GM23338 (cell line): ENCODE results near the gene YJEFN3. TPM values are rescaled to one million over a fixed set of nuclear protein-coding genes. Genes with fewer than 3 reads are reported as not detected.

Source experiments
- ATAC-seq: fragments of 200-7000 bp; cut with Tn5 transposase; 3 replicates; pipeline ENCODE4 v1.9.1; 2020
- DNase-seq: peaks from one replicate; pipeline ENCODE4 v3.0.0-alpha.2; 2015; ENCODE audit warnings: low spot score
- H2AFZ ChIP-seq: fragments of 200-600 bp; sonication (generic); 2 replicates; pipeline ENCODE4 v1.8.0; 2016; ENCODE audit warnings: antibody characterized with exemption, mild to moderate bottlenecking, moderate library complexity
- H3F3A ChIP-seq: fragments of 200-600 bp; sonication (generic); replicated peaks from 2 replicates; pipeline ENCODE4 v1.8.0; 2017; ENCODE audit warnings: antibody characterized with exemption, mixed run types, low read depth
- H3K27ac ChIP-seq: fragments of 200-600 bp; sonication (generic); 2 replicates; pipeline ENCODE4 v1.6.1; 2016; ENCODE audit warnings: low read depth
- H3K27me3 ChIP-seq: fragments of 200-600 bp; sonication (generic); 2 replicates; pipeline ENCODE4 v1.8.0; 2016; ENCODE audit warnings: mild to moderate bottlenecking, mixed run types, moderate library complexity; ENCODE audit not compliant: insufficient read depth
- H3K36me3 ChIP-seq: fragments of 200-600 bp; sonication (generic); 2 replicates; pipeline ENCODE4 v1.8.0; 2016; ENCODE audit warnings: mild to moderate bottlenecking; ENCODE audit not compliant: insufficient read depth
- H3K4me1 ChIP-seq: fragments of 200-600 bp; sonication (generic); 2 replicates; pipeline ENCODE4 v1.8.0; 2016; ENCODE audit warnings: mild to moderate bottlenecking, moderate library complexity; ENCODE audit not compliant: insufficient read depth
- H3K4me2 ChIP-seq: fragments of 200-600 bp; sonication (generic); 2 replicates; pipeline ENCODE4 v1.7.1; 2017; ENCODE audit warnings: mixed run types
- H3K4me3 ChIP-seq: fragments of 200-600 bp; sonication (generic); 2 replicates; pipeline ENCODE4 v1.6.1; 2016; ENCODE audit warnings: mixed run types
- H3K79me2 ChIP-seq: fragments of 200-600 bp; sonication (generic); replicated peaks from 2 replicates; pipeline ENCODE4 v1.8.0; 2017; ENCODE audit warnings: mild to moderate bottlenecking; ENCODE audit not compliant: insufficient read depth
- H3K9me2 ChIP-seq: fragments of 200-600 bp; sonication (generic); 2 replicates; pipeline ENCODE4 v1.8.0; 2017; ENCODE audit not compliant: insufficient read depth
- H4K20me1 ChIP-seq: fragments of 200-600 bp; sonication (generic); replicated peaks from 2 replicates; pipeline ENCODE4 v1.8.0; 2017; ENCODE audit warnings: mild to moderate bottlenecking; ENCODE audit not compliant: insufficient read depth
- H3K27ac Mint-ChIP-seq: 2 replicates; pipeline ENCODE4 v1.8.0; 2020; ENCODE audit warnings: inconsistent platforms, mild to moderate bottlenecking, moderate library complexity, mixed read lengths
- H3K27me3 Mint-ChIP-seq: 3 replicates; pipeline ENCODE4 v1.8.0; 2022; ENCODE audit warnings: low read depth, mild to moderate bottlenecking, moderate library complexity, mixed read lengths, inconsistent platforms; ENCODE audit not compliant: insufficient read depth, poor library complexity
- H3K36me3 Mint-ChIP-seq: 3 replicates; pipeline ENCODE4 v1.8.0; 2021; ENCODE audit warnings: low read depth, mild to moderate bottlenecking, inconsistent platforms, moderate library complexity, mixed read lengths
- H3K4me1 Mint-ChIP-seq: 3 replicates; pipeline ENCODE4 v1.8.0; 2020; ENCODE audit warnings: mild to moderate bottlenecking, inconsistent platforms, mixed read lengths
- H3K4me3 Mint-ChIP-seq: 3 replicates; pipeline ENCODE4 v1.8.0; 2021; ENCODE audit warnings: moderate library complexity, mild to moderate bottlenecking, inconsistent platforms, mixed read lengths
- H3K9me3 Mint-ChIP-seq: 3 replicates; pipeline ENCODE4 v1.8.0; 2020; ENCODE audit warnings: moderate library complexity, mild to moderate bottlenecking, inconsistent platforms, mixed read lengths
- CREB1 ChIP-seq: fragments of 250-450 bp; sonication (Bioruptor Pico); IDR thresholded peaks from 2 replicates; pipeline ENCODE4 v1.5.0; 2020; ENCODE audit warnings: low read depth, mild to moderate bottlenecking, moderate library complexity
- EZH2 ChIP-seq: fragments of 200-600 bp; sonication (generic); IDR thresholded peaks from one replicate; pipeline ENCODE4 v1.8.0; 2017; ENCODE audit warnings: antibody characterized with exemption, mild to moderate bottlenecking, low read depth; ENCODE audit not compliant: unreplicated experiment
- NANOG ChIP-seq: IDR thresholded peaks from 2 replicates; pipeline ENCODE4 v1.6.1; 2016; ENCODE audit warnings: antibody characterized with exemption, borderline replicate concordance
- ZNF114 ChIP-seq: fragments of 250-450 bp; sonication (Bioruptor Pico); IDR thresholded peaks from 2 replicates; pipeline ENCODE4 v1.5.0; 2020; ENCODE audit warnings: mild to moderate bottlenecking, moderate library complexity
- polyA plus RNA-seq: library from polyadenylated mRNA; unstranded; fragments of >200 nt; fragmentation: Nextera tagmentation; extraction: Ambion mirVana; gene quantifications from 2 replicates; pipeline ENCODE4 v1.2.1, GENCODE V29; 2016
- total RNA-seq: library from RNA; depleted of rRNA; stranded (reverse); fragments of >200 nt; shearing (Covaris generic); gene quantifications from 2 replicates; pipeline ENCODE4 v1.2.3, GENCODE V29; 2014
- TF ChIP-seq, protein P1 (sequence below), 2 experiments: fragments of 200-600 bp in 1 of 2; sonication (generic) in 1 of 2; conservative IDR thresholded peaks; 2 replicates each; pipeline versions ENCODE4 v1.5.1 to v1.6.1; 2016 to 2017; ENCODE audit warnings: antibody characterized with exemption in 2 of 2, low read depth in 2 of 2, mild to moderate bottlenecking in 2 of 2, moderate library complexity in 1 of 2
- TF ChIP-seq, protein P2 (sequence below): IDR thresholded peaks from one replicate; pipeline ENCODE4 v1.6.1; 2018; ENCODE audit warnings: antibody characterized with exemption; ENCODE audit not compliant: unreplicated experiment

YJEFN3 gene
- total and polyA plus RNA-seq, 2 experiments from 2014 or later = 3.5 to 6.5 TPM

DNA sequence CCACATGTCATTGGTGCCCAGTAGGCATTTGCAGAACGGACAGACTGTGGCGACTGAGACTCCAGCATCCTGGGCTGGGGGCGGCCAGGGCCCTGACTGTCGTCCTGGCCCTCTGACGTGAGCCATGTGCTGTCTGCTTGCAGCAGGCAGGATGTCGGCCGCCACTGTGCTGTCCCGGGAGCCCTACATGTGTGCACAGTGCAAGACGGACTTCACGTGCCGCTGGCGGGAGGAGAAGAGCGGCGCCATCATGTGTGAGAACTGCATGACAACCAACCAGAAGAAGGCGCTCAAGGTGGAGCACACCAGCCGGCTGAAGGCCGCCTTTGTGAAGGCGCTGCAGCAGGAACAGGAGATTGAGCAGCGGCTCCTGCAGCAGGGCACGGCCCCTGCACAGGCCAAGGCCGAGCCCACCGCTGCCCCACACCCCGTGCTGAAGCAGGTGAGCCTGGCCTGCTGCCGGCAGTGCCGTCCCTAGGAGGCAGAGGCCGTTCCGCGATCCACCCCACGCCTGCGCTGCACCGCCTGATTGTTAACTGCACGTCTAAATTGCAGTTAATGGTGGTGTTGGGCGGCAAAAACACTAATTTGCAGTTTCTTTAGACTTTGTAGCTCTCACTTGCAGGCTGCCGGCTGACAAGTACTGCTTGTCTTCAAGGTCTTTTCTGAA is 27.6 kb upstream of the YJEFN3 start:
- H3F3A ChIP-seq = peaks cover 12% of the 10 kb centered on the region; the same call in 1 of the 2 replicates
- H3K4me3 ChIP-seq = no peak overlapping the region
- Mint-ChIP-seq H3K4me3 (no peak overlapping the region), H3K4me1 (no peaks in the 10 kb centered on the region), H3K27me3 (peaks cover 10% of the 10 kb centered on the region), H3K9me3 (no peaks in the 10 kb centered on the region), H3K27ac (no peak overlapping the region), H3K36me3 (peaks cover 77% of the 10 kb centered on the region)
- H3K4me1 ChIP-seq = no peaks in the 10 kb centered on the region
- DNase-seq = peak; percentile 15
- H3K79me2 ChIP-seq = no peaks in the 10 kb centered on the region; the same call in 1 of the 2 replicates
- H3K36me3 ChIP-seq = peaks cover 9% of the 10 kb centered on the region; the same call in 1 of the 2 replicates
- no peaks in the 10 kb centered on the region for H3K9me2 ChIP-seq
- ATAC-seq = peak; percentile 27
- H3K4me2 ChIP-seq = no peak overlapping the region
- no peak overlapping the region for H3K27ac ChIP-seq
- H3K27me3 ChIP-seq = no peaks in the 10 kb centered on the region
- peaks cover 11% of the 10 kb centered on the region for H4K20me1 ChIP-seq
- no peak overlapping the region for H2AFZ ChIP-seq
- no peak for TF ChIP-seq ZNF114 (CRISPR knock-in tag)
- TF ChIP-seq, protein P1, sequence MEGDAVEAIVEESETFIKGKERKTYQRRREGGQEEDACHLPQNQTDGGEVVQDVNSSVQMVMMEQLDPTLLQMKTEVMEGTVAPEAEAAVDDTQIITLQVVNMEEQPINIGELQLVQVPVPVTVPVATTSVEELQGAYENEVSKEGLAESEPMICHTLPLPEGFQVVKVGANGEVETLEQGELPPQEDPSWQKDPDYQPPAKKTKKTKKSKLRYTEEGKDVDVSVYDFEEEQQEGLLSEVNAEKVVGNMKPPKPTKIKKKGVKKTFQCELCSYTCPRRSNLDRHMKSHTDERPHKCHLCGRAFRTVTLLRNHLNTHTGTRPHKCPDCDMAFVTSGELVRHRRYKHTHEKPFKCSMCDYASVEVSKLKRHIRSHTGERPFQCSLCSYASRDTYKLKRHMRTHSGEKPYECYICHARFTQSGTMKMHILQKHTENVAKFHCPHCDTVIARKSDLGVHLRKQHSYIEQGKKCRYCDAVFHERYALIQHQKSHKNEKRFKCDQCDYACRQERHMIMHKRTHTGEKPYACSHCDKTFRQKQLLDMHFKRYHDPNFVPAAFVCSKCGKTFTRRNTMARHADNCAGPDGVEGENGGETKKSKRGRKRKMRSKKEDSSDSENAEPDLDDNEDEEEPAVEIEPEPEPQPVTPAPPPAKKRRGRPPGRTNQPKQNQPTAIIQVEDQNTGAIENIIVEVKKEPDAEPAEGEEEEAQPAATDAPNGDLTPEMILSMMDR (conservative IDR thresholded peaks at IDR 0.05; ENCODE audit: low read depth in 2 of 2) = peak in 1 of 2 experiments; percentile 15; a peak in 1 of 4 replicates

DNA sequence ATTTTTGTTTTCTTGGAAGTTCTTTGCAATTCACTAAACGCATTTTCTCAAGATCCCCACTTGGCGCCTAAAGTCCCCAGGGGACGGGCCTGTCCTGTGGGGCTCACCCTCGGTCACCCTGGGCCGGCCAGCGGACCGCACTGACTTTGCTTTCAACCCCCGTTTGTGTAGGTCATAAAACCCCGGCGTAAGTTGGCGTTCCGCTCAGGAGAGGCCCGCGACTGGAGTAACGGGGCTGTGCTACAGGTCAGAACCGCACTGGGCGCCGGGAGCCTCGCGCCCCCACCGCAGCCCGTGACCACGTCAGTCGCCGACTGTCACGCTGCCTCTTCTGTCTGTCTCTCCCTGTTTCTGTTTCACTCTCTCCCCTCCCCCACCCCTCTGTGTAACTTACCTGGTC is 26.9 kb upstream of the YJEFN3 start:
- no peak overlapping the region for H2AFZ ChIP-seq
- H3F3A ChIP-seq = peaks cover 12% of the 10 kb centered on the region; the same call in 1 of the 2 replicates
- DNase-seq (no peak), ATAC-seq (no peak)
- no peaks in the 10 kb centered on the region for H3K79me2 ChIP-seq
- Mint-ChIP-seq H3K27ac (no peak overlapping the region), H3K4me1 (peaks cover 2% of the 10 kb centered on the region; the same call in 1 of the 3 replicates), H3K4me3 (no peak overlapping the region), H3K9me3 (no peaks in the 10 kb centered on the region), H3K36me3 (peaks cover 76% of the 10 kb centered on the region), H3K27me3 (peaks cover 8% of the 10 kb centered on the region)
- H3K4me2 ChIP-seq = no peak overlapping the region
- peaks cover 12% of the 10 kb centered on the region; the same call in 1 of the 2 replicates for H3K36me3 ChIP-seq
- H3K4me1 ChIP-seq = no peaks in the 10 kb centered on the region
- H3K27me3 ChIP-seq = no peaks in the 10 kb centered on the region
- no peak overlapping the region for H3K4me3 ChIP-seq
- H3K9me2 ChIP-seq = no peaks in the 10 kb centered on the region
- H4K20me1 ChIP-seq = peaks cover 11% of the 10 kb centered on the region
- no peak overlapping the region for H3K27ac ChIP-seq
- TF ChIP-seq, protein P2, sequence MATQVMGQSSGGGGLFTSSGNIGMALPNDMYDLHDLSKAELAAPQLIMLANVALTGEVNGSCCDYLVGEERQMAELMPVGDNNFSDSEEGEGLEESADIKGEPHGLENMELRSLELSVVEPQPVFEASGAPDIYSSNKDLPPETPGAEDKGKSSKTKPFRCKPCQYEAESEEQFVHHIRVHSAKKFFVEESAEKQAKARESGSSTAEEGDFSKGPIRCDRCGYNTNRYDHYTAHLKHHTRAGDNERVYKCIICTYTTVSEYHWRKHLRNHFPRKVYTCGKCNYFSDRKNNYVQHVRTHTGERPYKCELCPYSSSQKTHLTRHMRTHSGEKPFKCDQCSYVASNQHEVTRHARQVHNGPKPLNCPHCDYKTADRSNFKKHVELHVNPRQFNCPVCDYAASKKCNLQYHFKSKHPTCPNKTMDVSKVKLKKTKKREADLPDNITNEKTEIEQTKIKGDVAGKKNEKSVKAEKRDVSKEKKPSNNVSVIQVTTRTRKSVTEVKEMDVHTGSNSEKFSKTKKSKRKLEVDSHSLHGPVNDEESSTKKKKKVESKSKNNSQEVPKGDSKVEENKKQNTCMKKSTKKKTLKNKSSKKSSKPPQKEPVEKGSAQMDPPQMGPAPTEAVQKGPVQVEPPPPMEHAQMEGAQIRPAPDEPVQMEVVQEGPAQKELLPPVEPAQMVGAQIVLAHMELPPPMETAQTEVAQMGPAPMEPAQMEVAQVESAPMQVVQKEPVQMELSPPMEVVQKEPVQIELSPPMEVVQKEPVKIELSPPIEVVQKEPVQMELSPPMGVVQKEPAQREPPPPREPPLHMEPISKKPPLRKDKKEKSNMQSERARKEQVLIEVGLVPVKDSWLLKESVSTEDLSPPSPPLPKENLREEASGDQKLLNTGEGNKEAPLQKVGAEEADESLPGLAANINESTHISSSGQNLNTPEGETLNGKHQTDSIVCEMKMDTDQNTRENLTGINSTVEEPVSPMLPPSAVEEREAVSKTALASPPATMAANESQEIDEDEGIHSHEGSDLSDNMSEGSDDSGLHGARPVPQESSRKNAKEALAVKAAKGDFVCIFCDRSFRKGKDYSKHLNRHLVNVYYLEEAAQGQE = no peak
- TF ChIP-seq, protein P1 (conservative IDR thresholded peaks at IDR 0.05; ENCODE audit: low read depth in 2 of 2) = no peak
- TF ChIP-seq EZH2 = no peak
- no peak for TF ChIP-seq ZNF114 (CRISPR knock-in tag)
- no peak for TF ChIP-seq NANOG
- no peak for TF ChIP-seq CREB1 (CRISPR knock-in tag)
